CD14-positive monocyte (primary cell): ENCODE measurements around the gene HMGB1. TPM values are rescaled to one million over a fixed set of nuclear protein-coding genes. Genes with fewer than 3 reads are reported as not detected.
A peak's percentile ranks its signal among the peaks of the same experiment; 100 is the strongest.

Source experiments
- DNase-seq, 3 donors: peaks; one replicate each; pipeline ENCODE4 v3.0.0-alpha.2; 2011 to 2022
- H2AFZ ChIP-seq: 2 replicates; pipeline ENCODE4 v1.6.0; 2012; ENCODE audit warnings: mild to moderate bottlenecking, low read depth, low read length, inconsistent platforms; ENCODE audit not compliant: insufficient read depth, poor library complexity, severe bottlenecking
- H3K27ac ChIP-seq, 2 donors: 1 replicate in 1 of 2; 2 replicates in 1 of 2; pipeline ENCODE4 v1.5.1; 2012 to 2013; ENCODE audit warnings: low read length in 2 of 2, control low read depth in 1 of 2, inconsistent platforms in 1 of 2, low read depth in 1 of 2, mild to moderate bottlenecking in 1 of 2
- H3K27me3 ChIP-seq, 2 donors: one replicate each; pipeline versions ENCODE4 v1.6.0 to v1.6.1; 2011 to 2013; ENCODE audit warnings: low read length in 2 of 2; ENCODE audit not compliant: control insufficient read depth in 2 of 2, insufficient read depth in 2 of 2
- H3K36me3 ChIP-seq, 2 donors: replicated peaks in 1 of 2; 1 replicate in 1 of 2; 2 replicates in 1 of 2; pipeline versions ENCODE4 v1.5.1 to v1.6.1; 2012 to 2013; ENCODE audit warnings: low read length in 2 of 2, control low read depth in 1 of 2, inconsistent platforms in 1 of 2, mild to moderate bottlenecking in 1 of 2; ENCODE audit not compliant: insufficient read depth in 2 of 2, control insufficient read depth in 1 of 2
- H3K4me1 ChIP-seq, 2 donors: 1 replicate in 1 of 2; 2 replicates in 1 of 2; pipeline versions ENCODE4 v1.5.1 to v1.6.1; 2012 to 2013; ENCODE audit warnings: low read length in 2 of 2, control low read depth in 1 of 2, inconsistent platforms in 1 of 2, mild to moderate bottlenecking in 1 of 2, moderate library complexity in 1 of 2; ENCODE audit not compliant: insufficient read depth in 2 of 2, control insufficient read depth in 1 of 2
- H3K4me2 ChIP-seq: replicated peaks from 2 replicates; pipeline ENCODE3; 2012; ENCODE audit warnings: low read length, moderate library complexity, mild to moderate bottlenecking; ENCODE audit not compliant: poor library complexity, severe bottlenecking; ENCODE audit errors: extremely low read depth
- H3K4me3 ChIP-seq, 3 experiments: fragments of 200-600 bp in 1 of 3; sonication (generic) in 1 of 3; replicated peaks in 1 of 3; 1 replicate in 2 of 3; 2 replicates in 1 of 3; pipeline ENCODE4 v1.5.1; 2011 to 2013; ENCODE audit warnings: low read length in 3 of 3, mild to moderate bottlenecking in 3 of 3, control low read depth in 2 of 3, low read depth in 2 of 3, inconsistent platforms in 1 of 3, moderate library complexity in 1 of 3
- H3K79me2 ChIP-seq: 2 replicates; pipeline ENCODE4 v1.6.0; 2012; ENCODE audit warnings: mild to moderate bottlenecking, control low read depth, inconsistent platforms, low read length, moderate library complexity; ENCODE audit not compliant: insufficient read depth
- H3K9ac ChIP-seq: 2 replicates; pipeline ENCODE4 v1.6.0; 2017; ENCODE audit warnings: low read length, mild to moderate bottlenecking; ENCODE audit not compliant: insufficient read depth, poor library complexity, severe bottlenecking
- H3K9me3 ChIP-seq, 2 donors: replicated peaks in 1 of 2; 1 replicate in 1 of 2; 2 replicates in 1 of 2; pipeline versions ENCODE4 v1.5.1 to v1.6.1; 2012 to 2013; ENCODE audit warnings: low read length in 2 of 2, control low read depth in 1 of 2; ENCODE audit not compliant: control insufficient read depth in 1 of 2, insufficient read depth in 1 of 2
- H4K20me1 ChIP-seq: 2 replicates; pipeline ENCODE4 v1.6.0; 2012; ENCODE audit warnings: mild to moderate bottlenecking, low read length, control low read depth, moderate library complexity; ENCODE audit not compliant: insufficient read depth
- H3K27ac Mint-ChIP-seq, 7 donors: one replicate each; pipeline ENCODE4 v1.8.0; 2020; ENCODE audit warnings: mild to moderate bottlenecking in 7 of 7, mixed read lengths in 7 of 7, moderate library complexity in 6 of 7, inconsistent platforms in 2 of 7
- H3K27me3 Mint-ChIP-seq, 3 donors: one replicate each; pipeline ENCODE4 v1.8.0; 2021 to 2022; ENCODE audit warnings: low read depth in 3 of 3, mild to moderate bottlenecking in 3 of 3, mixed read lengths in 3 of 3, moderate library complexity in 3 of 3, inconsistent platforms in 1 of 3
- H3K36me3 Mint-ChIP-seq, 2 donors: one replicate each; pipeline ENCODE4 v1.8.0; 2020; ENCODE audit warnings: mixed read lengths in 2 of 2, inconsistent platforms in 1 of 2, mild to moderate bottlenecking in 1 of 2
- H3K4me1 Mint-ChIP-seq: one replicate; pipeline ENCODE4 v1.8.0; 2020; ENCODE audit warnings: mild to moderate bottlenecking, mixed read lengths
- H3K4me3 Mint-ChIP-seq, 2 donors: one replicate each; pipeline ENCODE4 v1.8.0; 2020; ENCODE audit warnings: mild to moderate bottlenecking in 2 of 2, mixed read lengths in 2 of 2, moderate library complexity in 1 of 2
- H3K9me3 Mint-ChIP-seq, 7 donors: one replicate each; pipeline ENCODE4 v1.8.0; 2020 to 2022; ENCODE audit warnings: mixed read lengths in 7 of 7, mild to moderate bottlenecking in 6 of 7, moderate library complexity in 6 of 7, inconsistent platforms in 2 of 7
- WGBS: methylation state at CpG from one replicate; pipeline ENCODE4 v1.1.5; 2013; ENCODE audit warnings: missing lambda C conversion rate; ENCODE audit not compliant: insufficient coverage; 5-methylcytosine and 5-hydroxymethylcytosine counted together
- intact Hi-C, 2 donors: fragments of 100-400 bp; cut with micrococcal nuclease; formaldehyde crosslinking; loops; one replicate each; pipeline versions ENCODE4 v1.15.0 to v1.15.1; 2023
- polyA plus RNA-seq, 3 donors: library from polyadenylated mRNA; depleted of rRNA in 1 of 3; unstranded in 2 of 3; stranded (reverse) in 1 of 3; fragments of 300-500 nt in 2 of 3; fragments of >200 nt in 1 of 3; fragmentation: Illumina TruSeq in 2 of 3; gene quantifications; 1 replicate in 2 of 3; 2 replicates in 1 of 3; pipeline ENCODE4 v1.2.3, GENCODE V29; 2012 to 2021
- TF ChIP-seq, protein P1 (sequence below): fragments of 200-600 bp; IDR thresholded peaks from one replicate; pipeline ENCODE4 v1.8.0; 2022; ENCODE audit warnings: antibody characterized with exemption, mild to moderate bottlenecking

Gene HMGB1
- polyA plus RNA-seq, 3 donors, result 132 to 489 (median 430) TPM

DNA sequence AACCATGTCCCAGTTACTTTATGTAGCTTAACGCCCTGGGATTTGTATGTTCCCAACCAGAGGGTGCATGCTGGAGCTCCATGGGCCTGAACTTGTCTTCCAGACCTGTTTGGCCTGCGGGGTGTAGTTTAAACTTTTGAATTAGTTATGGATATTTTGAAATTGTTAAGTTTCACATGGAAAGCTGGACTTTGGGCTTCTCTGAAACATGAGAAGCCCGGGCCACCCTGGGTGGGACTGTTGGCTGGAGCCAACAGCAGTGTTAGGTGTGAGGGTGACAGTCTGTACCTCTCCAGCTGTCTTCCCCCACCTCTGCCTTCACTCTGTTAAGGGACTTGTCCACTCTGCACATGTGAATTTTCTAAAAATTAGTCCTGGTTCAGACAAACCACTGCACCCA is 41.8 kb downstream of the HMGB1 start:
- no peak overlapping the region for H3K4me3 ChIP-seq
- WGBS, result 100% methylated on average over 1 of the region's 3 CpGs
- peaks cover 18 to 19% of the 10 kb centered on the region in 2 donors for H3K4me1 ChIP-seq
- no peaks in the 10 kb centered on the region for H4K20me1 ChIP-seq
- no peaks in the 10 kb centered on the region for H3K79me2 ChIP-seq
- H3K9ac ChIP-seq, result no peak overlapping the region
- no peaks in the 10 kb centered on the region for H3K27me3 ChIP-seq
- no peak overlapping the region for H3K4me2 ChIP-seq
- TF ChIP-seq, protein P1, sequence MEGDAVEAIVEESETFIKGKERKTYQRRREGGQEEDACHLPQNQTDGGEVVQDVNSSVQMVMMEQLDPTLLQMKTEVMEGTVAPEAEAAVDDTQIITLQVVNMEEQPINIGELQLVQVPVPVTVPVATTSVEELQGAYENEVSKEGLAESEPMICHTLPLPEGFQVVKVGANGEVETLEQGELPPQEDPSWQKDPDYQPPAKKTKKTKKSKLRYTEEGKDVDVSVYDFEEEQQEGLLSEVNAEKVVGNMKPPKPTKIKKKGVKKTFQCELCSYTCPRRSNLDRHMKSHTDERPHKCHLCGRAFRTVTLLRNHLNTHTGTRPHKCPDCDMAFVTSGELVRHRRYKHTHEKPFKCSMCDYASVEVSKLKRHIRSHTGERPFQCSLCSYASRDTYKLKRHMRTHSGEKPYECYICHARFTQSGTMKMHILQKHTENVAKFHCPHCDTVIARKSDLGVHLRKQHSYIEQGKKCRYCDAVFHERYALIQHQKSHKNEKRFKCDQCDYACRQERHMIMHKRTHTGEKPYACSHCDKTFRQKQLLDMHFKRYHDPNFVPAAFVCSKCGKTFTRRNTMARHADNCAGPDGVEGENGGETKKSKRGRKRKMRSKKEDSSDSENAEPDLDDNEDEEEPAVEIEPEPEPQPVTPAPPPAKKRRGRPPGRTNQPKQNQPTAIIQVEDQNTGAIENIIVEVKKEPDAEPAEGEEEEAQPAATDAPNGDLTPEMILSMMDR, result no peak
- Mint-ChIP-seq H3K36me3 (no peaks in the 10 kb centered on the region), H3K27ac (no peak overlapping the region), H3K27me3 (peaks cover 0 to 7% (median 2%) of the 10 kb centered on the region in 3 donors), H3K9me3 (peaks cover 0 to 3% (median 0%) of the 10 kb centered on the region in 7 donors), H3K4me1 (peaks cover 14% of the 10 kb centered on the region), H3K4me3 (no peak overlapping the region)
- H3K27ac ChIP-seq, result no peak overlapping the region
- intact Hi-C loops, result loop anchor here in 1 of 2 donors (5.0 kb wide), 1 partner anchor 38 kb away; no protein-coding TSS in a partner anchor
- no peak for DNase-seq
- H3K36me3 ChIP-seq, result no peaks in the 10 kb centered on the region
- no peaks in the 10 kb centered on the region for H3K9me3 ChIP-seq
- H2AFZ ChIP-seq, result no peak overlapping the region

DNA sequence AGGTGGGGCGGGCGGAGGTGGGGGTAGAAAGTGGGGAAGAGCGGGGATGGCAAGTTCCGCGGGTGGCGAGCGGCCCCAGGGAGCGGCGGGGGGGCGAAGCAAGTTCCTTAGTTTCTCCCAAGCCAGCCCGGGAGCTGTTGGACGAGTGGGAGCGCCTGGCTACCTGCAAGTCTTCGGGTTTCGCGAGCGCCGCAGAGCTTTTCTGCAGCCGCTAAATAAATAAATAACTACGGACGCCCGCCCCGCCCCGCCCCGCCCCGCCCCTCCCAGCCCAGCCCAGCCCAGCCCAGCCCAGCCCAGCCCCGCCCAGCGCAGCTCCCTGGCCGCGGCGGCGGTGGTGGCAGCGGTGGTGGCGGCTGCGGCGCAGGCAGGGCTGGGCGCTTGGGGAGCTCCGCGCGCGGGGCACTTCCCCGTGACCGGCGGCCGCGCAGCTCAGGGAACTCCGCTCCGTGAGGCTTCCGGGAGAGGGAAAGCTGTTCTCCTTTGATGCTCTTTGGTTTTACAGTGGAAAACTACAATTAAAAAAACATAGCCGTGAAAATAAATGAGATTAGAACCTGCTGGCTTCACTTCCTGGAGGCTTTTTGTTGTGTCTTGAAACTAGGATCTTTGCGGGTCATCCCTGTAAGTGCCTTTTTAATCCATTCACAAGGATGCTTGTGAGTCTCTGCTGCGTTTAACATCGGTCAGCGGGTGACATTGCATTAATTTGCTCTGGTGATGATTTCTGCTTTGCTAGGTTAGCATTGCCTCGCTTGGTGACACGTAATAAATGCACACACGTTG is 43.5 kb downstream of the HMGB1 start, which contains the start of gene UBE2L5:
Gene UBE2L5, plus strand, starts transcription at position 440 of the 786 bp plus-strand sequence. CDS start 5,498 bp downstream, outside the sequence.
- TF ChIP-seq, protein P1, result no peak
- Histone ChIP-seq H2AFZ (peak within 1 kb of the TSS; percentile 94), H3K36me3 (no peaks in the 10 kb centered on the region), H3K9ac (peak within 1 kb of the TSS; percentile 65), H3K27me3 (no peaks in the 10 kb centered on the region), H3K27ac (peak within 1 kb of the TSS; percentile 75 to 85), H3K4me1 (peaks cover 18 to 19% of the 10 kb centered on the region in 2 donors), H3K4me2 (peak within 1 kb of the TSS; percentile 89), H3K9me3 (no peaks in the 10 kb centered on the region), H4K20me1 (no peaks in the 10 kb centered on the region), H3K79me2 (no peaks in the 10 kb centered on the region), H3K4me3 (peak within 1 kb of the TSS; percentile 60 to 90 (median 82))
- Mint-ChIP-seq H3K9me3 (no peaks in the 10 kb centered on the region), H3K36me3 (no peaks in the 10 kb centered on the region), H3K27ac (peak within 1 kb of the TSS; percentile 86 to 99 (median 92)), H3K27me3 (peaks cover 0 to 9% (median 2%) of the 10 kb centered on the region in 3 donors), H3K4me3 (peak within 1 kb of the TSS; percentile 81 to 93), H3K4me1 (peaks cover 14% of the 10 kb centered on the region)
- intact Hi-C loops, result loop anchor here in 1 of 2 donors (5.0 kb wide), 1 partner anchor 40 kb away; no protein-coding TSS in a partner anchor
- WGBS, result 0% methylated on average over 19 of the region's 57 CpGs
- DNase-seq, result peak; percentile 61 to 85 (median 67)
